OCI-LY1 (cell line): ENCODE measurements around the gene EYS.

Source experiments
- CTCF ChIP-seq: fragments of 200-600 bp; sonication (generic), shearing (Covaris generic); IDR thresholded peaks from 2 replicates; pipeline ENCODE4 v1.5.1; 2017; ENCODE audit warnings: mild to moderate bottlenecking, antibody characterized with exemption, low read length, moderate library complexity, mixed read lengths
- EZH2 ChIP-seq: fragments of 200-600 bp; sonication (generic), shearing (Covaris generic); IDR thresholded peaks from 2 replicates; pipeline ENCODE4 v1.8.0; 2017; ENCODE audit warnings: borderline replicate concordance, mixed run types, mild to moderate bottlenecking, antibody characterized with exemption, low read length, moderate library complexity, mixed read lengths

GRCh38 chr6:64090352-64090751 is 1616.7 kb downstream of the EYS start:
- TF ChIP-seq CTCF (no peak), EZH2 (no peak)
